ENCODE results near the gene CHMP4A.

CHMP4A gene

GRCh38 chr14:24177041-24177825 is 36.1 kb downstream of the CHMP4A start:
- DNase-seq = no peak

- DNase-seq = no peak
Observed at GRCh38 chr14:24176599-24176998, 36.7 kb downstream of the CHMP4A start.

DNA sequence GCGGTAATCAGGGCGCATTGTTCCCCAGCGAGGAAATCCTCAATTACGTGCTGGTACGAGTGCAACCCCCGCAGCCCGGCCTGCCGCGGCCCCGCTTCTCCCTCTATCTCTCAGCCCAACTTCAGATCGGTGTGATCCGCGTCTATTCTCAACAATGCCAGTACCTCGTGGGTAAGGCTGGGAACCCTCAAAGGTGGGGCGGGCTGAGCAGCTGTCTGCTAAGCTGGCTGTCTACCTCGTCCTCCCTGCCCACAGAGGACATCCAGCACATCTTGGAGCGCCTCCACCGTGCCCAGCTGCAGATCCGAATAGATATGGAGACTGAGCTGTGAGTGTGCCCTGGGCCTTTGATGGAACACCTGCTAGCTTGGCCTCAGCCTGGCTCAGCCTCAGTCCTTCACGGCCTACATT is 40.4 kb downstream of the CHMP4A start:
- no peak for DNase-seq

GRCh38 chr14:24172261-24172860 is 40.9 kb downstream of the CHMP4A start:
- DNase-seq = no peak

DNA sequence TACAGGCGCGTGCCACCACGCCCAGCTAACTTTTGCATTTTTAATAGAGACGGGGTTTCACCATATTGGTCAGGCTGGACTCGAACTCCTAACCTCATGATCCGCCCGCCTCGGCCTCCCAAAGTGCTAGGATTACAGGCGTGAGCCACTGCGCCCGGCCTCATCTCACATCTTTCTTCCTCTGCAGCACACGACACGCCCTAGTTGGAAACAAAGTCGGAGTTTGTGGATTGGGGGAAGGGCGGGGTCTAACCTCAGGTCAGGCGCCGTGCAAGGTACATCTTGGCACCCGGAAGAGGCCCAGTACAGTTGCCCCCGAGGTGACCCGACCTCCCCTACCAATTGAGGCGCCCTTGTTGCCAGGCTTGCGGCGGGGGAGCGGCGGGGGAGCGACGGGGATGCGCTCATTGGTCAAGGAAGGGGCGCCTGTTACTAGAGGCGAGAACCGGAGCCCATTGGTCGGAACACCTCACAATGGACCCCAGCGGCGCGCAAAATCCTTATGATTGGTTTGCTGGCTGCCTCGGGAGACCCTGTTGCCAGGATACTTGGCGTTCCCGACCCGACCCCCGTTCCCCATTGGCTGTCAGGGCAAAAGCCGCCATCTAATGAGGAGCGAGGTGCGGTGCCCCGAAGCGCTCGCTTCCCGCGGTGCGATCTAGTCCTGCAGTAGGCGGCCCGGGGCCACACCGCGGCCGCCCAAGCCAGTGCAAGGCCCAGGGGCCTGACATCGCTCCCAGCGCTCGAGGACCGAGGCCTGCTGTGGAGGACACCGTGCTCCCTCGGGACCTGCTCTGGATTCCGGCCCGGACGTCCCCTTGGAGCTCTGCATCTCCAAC is 41.6 kb downstream of the CHMP4A start, which contains the start of gene REC8:
Gene REC8, plus strand, starts transcription at position 659 of the 839 bp plus-strand sequence. CDS start 473 bp downstream, outside the sequence.
- peak; percentile 73 for DNase-seq

GRCh38 chr14:24167469-24168114 is 45.7 kb downstream of the CHMP4A start:
- DNase-seq = no peak

- no peak for DNase-seq
Observed at GRCh38 chr14:24165785-24166184, 47.5 kb downstream of the CHMP4A start.

DNA sequence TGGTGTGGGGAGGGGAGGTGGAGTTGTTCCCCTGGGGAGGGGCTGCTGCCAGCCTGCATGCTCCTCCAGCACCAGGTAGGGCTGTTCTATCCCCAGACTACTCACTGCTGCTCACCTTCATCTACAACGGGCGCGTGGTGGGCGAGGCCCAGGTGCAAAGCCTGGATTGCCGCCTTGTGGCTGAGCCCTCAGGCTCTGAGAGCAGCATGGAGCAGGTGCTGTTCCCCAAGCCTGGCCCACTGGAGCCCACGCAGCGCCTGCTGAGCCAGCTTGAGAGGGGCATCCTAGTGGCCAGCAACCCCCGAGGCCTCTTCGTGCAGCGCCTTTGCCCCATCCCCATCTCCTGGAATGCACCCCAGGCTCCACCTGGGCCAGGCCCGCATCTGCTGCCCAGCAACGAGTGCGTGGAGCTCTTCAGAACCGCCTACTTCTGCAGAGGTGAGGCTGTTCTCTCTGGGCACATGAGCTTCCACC is 48.7 kb downstream of the CHMP4A start:
- no peak for DNase-seq

DNA sequence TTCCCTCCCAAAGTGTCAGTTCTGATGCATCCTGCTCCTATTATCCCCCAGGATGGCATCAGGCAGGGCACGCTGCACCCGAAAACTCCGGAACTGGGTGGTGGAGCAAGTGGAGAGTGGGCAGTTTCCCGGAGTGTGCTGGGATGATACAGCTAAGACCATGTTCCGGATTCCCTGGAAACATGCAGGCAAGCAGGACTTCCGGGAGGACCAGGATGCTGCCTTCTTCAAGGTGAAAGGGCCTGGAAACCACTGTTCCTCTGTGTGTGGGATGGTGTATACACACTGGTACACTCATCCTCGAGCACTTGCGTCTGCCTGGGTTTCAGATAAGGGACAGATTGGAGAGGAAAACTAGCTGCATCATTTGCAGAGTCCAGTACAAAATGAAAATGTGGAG is 51.2 kb downstream of the CHMP4A start:
- no peak for DNase-seq

GRCh38 chr14:24160850-24161804 is 52.2 kb downstream of the CHMP4A start, which contains the start of gene IRF9:
Gene IRF9 (plus strand): TSS chr14:24161265. CDS start chr14:24162145, 880 bp downstream.
- DNase-seq = peak; percentile 99

- DNase-seq = no peak
Observed at GRCh38 chr14:24160499-24160849, 52.8 kb downstream of the CHMP4A start.

DNA sequence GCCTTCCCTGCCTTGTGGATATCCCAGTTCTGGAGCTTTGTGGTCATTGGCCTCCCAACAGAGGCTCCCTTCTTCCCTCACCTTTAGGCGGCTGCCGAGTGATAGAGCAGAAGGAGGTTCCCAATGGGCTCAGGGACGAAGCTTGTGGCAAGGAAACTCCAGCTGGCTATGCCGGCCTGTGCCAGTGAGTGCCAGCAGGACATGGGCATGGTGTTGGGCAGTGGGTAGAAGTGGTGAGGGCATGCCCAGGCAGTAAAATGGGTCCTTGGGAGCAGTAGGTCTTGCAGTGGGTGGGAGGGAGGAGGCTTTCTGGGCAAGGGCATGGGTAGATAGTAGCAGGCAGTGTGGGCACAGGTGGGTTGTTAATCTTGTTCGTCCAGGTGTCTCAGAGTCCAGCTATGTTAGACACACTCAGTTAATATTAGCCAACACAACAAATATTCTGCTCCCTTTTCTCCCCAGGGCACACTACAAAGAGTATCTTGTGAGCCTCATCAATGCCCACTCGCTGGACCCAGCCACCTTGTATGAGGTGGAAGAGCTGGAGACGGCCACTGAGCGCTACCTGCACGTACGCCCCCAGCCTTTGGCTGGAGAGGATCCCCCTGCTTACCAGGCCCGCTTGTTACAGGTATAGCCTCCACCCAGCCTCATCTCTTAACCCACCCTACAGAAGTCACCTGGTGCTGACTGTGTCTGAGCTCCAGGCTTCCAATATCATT is 53.4 kb downstream of the CHMP4A start:
- no peak for DNase-seq

Measured in CD4-positive, alpha-beta T cell treated with Interleukin-10 for 1 hour (primary cell).